GM18520 (cell line): ENCODE measurements around the gene TNK2.
A peak's percentile ranks its signal among the peaks of the same experiment; 100 is the strongest.
"Not testable (repeated sequence)": the region's sequence is repeated elsewhere in the genome, so short reads cannot be mapped to it uniquely, and the experiment has no call there.

Source experiments
- ATAC-seq: cut with Tn5 transposase; IDR thresholded peaks from one replicate; pipeline ENCODE4 v1.9.1; 2021; ENCODE audit not compliant: unreplicated experiment

TNK2 gene

DNA sequence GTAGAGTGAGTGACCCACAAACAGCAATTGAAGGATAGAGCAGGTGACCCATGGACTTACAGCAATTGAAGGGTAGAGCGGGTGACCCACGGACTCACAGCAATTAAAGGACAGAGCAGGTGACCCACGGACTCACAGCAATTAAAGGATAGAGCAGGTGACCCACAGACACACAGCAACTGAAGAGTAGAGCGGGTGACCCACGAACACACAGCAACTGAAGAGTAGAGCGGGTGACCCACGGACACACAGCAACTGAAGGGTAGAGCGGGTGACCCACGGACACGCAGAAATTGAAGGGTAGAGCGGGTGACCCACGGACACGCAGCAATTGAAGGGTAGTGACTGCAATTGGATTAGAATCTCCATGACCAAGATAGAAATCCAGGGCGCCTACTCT lies 9.8 kb upstream of the TNK2 start:
- ATAC-seq: no peak

DNA sequence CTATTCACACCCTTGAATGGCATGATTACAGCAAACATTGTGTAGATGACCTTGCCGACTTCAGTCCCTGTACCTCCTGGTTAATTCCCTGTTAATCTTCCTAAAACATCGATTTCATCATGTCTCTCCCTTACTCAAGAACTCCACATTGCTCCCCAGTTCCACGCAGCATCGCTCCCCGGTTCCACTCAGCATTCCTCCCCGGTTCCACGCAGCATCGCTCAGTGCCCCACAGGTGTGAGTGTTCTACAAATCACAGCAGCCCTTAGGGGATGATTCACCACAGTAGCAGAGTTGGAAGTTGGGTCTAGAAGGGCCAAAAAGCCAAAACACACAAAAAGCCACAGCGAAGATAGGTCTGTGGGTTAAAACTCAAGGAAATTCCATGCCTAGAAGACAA lies 8.6 kb upstream of the TNK2 start:
- ATAC-seq: no peak

DNA sequence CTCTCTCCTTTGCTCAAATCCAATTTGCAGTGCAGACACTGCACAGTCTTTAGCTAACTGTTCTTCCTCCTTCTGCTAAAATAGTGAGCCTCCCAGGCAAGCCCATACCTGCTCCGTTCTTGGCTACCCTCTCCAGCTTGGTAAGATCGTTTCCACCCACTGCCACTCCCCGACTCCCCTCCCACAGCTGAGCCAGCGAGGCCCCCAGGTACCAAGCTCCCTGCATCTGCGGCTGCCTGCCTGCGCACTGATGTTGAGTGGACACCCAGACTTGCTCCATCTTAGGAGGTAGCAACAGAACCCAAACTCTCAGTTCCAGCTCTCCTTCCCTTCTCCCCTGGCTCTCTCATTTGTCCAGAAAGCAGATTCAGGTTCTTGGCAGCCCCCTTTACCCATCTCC lies 7.9 kb upstream of the TNK2 start:
- no peak for ATAC-seq

DNA sequence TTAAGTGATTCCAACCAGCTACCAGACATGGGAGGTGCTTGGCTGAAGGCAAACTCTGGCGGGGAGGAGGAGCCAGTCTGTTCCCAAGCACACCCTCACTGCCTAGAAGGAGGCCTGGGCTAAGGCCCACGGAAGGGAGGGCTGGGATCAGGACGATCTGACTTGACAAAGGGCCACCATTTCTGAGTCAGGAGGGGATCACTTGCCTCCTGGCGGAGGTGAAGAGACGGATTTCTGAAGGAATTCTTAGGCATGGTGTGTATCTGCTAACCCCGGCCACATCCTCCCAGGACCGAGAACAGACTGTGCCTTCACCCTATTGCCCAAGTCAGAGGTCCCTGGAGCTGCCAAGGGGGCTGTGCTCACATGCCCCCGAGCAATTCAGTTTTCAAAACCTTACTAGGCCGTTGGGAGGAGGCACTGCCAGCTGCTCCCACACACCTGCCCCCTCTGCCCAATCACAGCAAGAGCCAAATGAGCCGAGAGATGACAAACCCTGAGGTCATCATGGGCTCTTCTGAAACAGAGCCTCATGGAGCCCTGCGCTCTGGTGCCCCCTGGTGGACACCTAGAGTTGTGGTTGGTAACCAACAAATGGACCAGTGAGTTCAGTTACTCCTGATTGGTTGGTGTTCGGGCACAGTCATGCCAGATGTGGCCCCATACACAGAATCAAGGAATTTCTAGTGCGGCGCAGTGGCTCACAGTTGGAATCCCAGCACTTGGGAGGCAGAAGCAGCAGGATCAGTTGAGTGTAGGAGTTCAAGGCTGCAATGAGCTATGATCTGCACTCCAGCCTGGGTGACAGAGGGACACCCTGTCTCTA lies 6.5 kb upstream of the TNK2 start:
- ATAC-seq: peak; percentile 87

DNA sequence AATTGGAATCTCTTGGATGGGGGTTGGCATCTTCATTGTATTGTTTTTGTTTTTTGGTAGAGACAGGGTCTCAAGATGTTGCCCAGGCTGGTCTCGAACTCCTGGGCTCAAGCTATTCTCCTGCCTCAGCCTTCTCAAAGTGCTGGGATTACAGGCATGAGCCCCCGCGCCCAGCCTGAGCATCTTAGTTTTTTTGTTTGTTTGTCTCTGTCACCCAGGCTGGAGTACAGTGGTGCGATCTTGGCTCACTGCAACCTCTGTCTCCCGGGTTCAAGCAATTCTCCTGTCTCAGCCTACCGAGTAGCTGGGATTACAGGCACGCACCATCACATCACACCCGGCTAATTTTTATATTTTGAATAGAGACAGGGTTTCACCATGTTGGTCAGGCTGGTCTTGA lies 5.8 kb upstream of the TNK2 start:
- ATAC-seq: not testable (repeated sequence)

DNA sequence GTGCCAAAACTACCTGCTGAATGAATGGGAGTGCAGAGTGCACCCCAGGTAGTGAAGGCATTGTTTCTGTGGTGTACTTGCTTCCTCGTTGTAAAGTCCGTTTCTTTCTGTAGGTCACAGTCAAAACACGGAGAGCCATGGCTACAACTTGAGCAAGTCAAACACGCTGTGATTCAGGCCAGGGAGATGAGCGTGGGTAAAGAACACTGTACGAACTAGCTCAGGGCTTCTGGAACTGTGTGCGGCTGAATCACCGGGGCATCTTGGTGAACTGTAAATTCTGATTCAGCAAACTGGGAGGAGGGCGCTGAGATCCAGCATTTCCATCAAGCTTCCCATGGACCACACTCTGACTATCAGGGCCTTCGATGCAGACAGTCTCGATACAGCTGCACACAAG lies 5.0 kb upstream of the TNK2 start:
- ATAC-seq: no peak

DNA sequence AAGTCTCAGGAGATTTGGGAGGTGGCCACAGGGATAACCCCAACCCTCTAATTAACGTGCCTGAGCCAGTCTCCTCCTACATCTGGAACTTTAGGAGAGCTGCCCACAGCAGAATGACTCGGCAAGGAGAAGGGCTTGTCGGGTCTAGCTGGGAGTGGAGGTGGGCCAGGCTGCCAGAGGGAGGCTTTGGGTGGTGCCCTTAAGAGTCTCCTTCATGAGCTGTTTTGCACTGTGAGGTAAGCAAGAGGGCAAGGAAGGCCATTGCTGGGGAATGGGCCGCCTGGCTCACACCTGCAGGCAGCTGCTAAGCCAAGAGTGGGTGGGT lies 3.6 kb upstream of the TNK2 start:
- ATAC-seq: no peak

- no peak for ATAC-seq
These were observed 2.9 kb upstream of the TNK2 start for GRCh38 chr3:195911041-195911945.

DNA sequence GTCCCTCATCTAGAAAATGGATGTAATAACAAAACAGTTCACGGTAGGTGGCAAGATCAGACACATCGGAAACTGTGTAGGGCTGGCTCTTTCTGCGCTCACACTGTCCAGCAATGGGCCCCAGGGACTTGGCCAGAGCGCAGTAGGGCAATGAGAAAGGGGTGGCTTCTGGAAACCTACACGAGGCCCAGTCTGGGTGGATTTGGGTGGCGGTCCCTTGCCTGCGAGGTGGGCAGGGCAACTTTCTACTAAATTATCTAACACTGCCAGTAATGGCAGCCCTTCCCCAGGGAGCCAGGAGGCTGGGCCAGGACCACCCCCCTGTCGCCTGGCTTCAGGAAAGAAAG lies 2.1 kb upstream of the TNK2 start:
- no peak for ATAC-seq

DNA sequence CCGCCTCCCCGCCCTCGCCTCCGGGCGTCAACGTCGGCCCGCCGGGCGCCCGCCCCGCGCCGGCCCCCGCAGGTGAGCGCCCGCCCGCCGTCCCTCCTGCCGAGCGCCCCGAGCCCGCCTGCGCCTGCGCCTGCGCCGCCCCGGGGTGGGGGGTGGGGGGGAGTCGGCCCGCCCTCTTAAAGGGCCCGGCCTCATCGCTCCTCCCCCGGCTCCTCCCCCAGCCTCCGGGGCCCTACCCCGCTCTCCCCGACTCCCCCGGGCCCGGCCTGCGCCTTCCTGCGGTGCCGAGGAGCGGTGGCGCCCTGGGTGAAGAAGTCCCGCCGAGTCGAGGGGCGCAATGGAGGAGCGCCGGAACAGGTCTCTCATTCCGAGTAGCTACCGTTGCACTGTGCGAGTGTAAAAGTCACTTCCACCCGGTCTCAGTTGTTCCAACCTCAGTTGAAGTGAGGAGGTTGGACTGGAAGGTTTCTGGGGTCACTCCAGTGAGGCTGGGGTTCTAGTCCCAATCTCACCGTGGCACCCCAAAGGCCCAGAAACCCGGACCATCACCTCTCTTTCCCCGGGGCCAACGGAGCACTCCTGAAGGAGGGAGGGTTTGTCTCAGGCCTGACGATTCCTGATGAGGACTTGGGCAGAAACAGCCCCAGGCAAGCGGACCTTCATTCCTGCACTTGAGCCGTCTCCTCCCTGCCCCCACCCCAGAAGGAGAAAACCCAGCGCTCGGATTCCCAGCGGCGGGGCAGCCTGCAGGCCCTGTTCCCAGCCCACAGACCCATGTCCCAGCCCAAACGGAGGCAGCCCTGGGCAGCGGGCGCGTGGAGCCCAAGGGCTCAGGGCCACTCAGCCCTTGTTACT lies 1.5 kb upstream of the TNK2 start:
- ATAC-seq: peak; percentile 17

GRCh38 chr3:195908694-195909581 lies 587 bp upstream of the TNK2 start:
- no peak for ATAC-seq

DNA sequence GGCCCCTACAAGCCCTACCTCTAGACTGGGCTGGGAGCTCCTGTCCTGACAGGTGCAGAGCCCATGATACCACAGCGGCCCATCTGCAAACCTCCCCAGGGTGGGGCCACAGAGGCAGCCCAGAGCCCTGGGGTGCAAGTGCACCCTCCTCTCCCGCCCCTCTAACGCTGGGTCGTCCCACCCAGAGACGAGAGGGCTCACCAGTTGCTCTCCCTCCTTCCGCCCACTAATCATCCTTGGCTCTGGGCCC lies 742 bp downstream of the TNK2 start:
- ATAC-seq: no peak

- peak; percentile 22 for ATAC-seq
These were observed 1.3 kb downstream of the TNK2 start for GRCh38 chr3:195906865-195907683.

DNA sequence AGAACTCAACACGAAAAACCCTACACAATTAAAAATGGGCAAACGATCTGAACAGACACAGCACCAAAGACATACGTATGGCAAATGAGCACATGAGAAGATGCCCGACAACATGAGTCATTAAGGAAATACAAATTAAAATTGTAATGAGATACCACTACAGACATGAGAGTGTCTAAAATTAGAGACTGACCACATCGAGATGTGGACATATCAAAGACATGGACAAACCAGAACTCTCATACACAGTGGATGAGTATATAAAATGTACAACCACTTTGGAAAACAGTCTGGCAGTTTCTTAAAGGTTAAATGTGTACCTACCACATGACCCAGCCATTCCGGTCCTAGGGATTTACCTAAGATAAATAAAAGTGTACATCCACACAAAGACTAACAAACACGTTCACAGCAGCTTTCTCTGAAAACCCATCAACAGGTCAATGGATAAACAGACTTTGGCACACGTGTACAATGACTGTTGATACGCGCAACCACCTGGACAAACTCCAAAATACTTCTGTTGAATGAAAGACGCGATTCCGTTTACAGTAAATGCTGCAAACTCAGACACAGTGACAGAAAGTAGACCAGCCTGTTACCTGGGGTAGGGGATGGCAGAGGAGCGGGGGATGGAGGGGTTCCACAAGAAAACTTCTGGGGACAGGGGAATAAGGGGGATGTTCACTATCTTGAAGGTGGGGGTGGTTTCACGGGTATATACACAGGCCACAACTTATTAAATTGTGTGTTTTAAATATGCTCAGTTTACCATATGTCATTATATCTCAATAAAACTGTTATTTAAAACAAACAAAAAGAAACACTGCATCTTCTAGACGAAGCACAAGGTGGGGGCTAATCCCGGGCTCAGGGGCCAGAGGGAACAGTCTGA lies 2.1 kb downstream of the TNK2 start:
- ATAC-seq: no peak

DNA sequence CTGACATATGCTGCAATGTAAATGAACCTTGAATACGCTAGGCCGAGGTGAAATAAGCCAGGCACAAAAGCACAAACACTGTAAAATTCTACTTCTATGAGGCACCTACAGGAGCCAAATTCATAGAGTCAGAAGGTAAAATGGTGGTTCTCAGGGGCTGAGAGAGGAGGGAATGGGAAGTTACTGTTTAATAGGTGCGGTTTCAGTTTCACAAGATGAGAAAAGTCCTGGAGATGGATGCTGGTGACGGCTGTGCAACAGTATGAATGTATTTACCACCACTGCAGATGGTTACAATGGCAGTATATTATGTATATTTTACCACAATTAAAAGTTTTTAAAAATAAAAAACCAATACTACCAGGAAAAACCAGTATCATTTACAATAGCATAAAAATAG lies 4.0 kb downstream of the TNK2 start:
- ATAC-seq: no peak

- ATAC-seq: no peak
These were observed 4.4 kb downstream of the TNK2 start for GRCh38 chr3:195903950-195904290.

DNA sequence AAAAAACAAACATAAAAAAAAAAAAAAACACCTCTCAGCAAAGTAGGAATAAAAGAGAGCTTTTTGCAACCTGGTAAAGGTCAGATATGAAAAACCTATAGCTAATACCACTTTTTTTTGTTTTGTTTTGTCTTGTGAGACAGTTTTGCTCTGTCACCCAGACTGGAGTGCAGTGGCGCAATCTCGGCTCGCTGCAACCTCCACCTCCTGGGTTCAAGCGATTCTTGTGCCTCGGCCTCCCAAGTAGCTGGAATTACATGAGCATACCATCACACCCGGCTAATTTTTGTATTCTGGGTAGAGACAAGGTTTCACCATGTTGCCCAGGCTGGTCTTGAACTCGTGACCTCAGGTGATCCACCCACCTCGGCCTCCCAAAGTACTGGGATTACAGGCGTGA lies 5.7 kb downstream of the TNK2 start:
- not testable (repeated sequence) for ATAC-seq

GRCh38 chr3:195901836-195902585 lies 6.3 kb downstream of the TNK2 start:
- ATAC-seq: not testable (repeated sequence)
